ENCODE data around the gene NRF1. TPM values are rescaled to one million over a fixed set of nuclear protein-coding genes. Genes with fewer than 3 reads are reported as not detected.

Gene NRF1
- 16.8 TPM for polyA plus RNA-seq (2012; ENCODE audit: insufficient read length, low read depth)

DNA sequence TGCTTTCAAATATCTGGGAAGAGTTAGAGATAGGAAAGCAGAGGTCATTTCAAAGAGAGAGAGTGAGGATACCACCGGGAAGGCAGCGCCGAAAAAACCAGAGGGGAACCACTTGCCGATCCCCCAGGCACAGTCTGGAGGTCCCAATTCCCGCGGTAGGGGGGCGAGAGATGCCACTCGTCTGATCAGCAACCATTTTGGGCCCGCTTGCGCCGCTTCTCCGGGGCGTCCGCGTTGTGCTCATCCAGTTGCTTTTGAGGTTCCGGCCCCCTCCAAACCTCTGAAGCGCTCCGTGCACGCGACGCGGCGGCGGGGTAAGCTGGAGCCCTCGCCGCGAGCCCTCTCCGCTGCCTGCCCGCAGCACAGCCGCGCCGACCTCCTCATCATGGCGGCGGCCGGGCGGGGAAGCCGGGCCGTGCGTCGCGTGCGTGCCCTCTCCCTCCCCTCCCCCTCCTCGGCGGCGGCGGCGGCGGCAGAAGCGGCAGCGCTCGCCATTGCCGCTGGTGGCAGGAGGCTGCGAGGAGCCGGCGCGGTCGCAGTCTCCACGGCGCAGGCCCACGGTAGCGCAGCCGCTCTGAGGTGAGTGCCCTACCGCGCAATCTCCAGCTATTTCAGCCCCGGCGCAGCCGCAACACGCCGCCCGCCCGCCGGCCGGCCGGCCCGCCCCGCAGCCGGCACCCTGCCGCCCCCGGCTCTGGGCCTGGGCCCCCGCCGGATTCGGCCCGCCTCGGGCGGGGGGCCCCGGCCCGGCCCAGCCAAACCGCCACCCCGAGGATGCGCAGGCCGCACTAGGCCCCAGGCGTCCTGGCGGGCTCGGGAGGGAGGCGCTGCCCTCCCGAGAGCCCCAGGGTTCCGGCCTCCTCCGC, at the start of gene NRF1:
Gene NRF1, plus strand, starts transcription at position 475 of the 866 bp plus-strand sequence. CDS start 45,632 bp downstream, outside the sequence.
- TF ChIP-seq TAF1 (IDR thresholded peaks at IDR 0.05; ENCODE audit: borderline replicate concordance, insufficient read depth, low read length) (peak; percentile 75), SIN3A (IDR thresholded peaks at IDR 0.05; ENCODE audit: borderline replicate concordance, insufficient read depth, low read length) (0 out of 2 replicates have a peak, but pooled peaks have one; percentile 15), FOXP2 (optimal IDR thresholded peaks at IDR 0.05; ENCODE audit: borderline replicate concordance, extremely low read depth, extremely low read length, insufficient read depth) (peak; percentile 92), POLR2AphosphoS5 (IDR thresholded peaks at IDR 0.05; ENCODE audit: low read depth, low read length) (peak; percentile 90)
- TF ChIP-seq, protein P1, sequence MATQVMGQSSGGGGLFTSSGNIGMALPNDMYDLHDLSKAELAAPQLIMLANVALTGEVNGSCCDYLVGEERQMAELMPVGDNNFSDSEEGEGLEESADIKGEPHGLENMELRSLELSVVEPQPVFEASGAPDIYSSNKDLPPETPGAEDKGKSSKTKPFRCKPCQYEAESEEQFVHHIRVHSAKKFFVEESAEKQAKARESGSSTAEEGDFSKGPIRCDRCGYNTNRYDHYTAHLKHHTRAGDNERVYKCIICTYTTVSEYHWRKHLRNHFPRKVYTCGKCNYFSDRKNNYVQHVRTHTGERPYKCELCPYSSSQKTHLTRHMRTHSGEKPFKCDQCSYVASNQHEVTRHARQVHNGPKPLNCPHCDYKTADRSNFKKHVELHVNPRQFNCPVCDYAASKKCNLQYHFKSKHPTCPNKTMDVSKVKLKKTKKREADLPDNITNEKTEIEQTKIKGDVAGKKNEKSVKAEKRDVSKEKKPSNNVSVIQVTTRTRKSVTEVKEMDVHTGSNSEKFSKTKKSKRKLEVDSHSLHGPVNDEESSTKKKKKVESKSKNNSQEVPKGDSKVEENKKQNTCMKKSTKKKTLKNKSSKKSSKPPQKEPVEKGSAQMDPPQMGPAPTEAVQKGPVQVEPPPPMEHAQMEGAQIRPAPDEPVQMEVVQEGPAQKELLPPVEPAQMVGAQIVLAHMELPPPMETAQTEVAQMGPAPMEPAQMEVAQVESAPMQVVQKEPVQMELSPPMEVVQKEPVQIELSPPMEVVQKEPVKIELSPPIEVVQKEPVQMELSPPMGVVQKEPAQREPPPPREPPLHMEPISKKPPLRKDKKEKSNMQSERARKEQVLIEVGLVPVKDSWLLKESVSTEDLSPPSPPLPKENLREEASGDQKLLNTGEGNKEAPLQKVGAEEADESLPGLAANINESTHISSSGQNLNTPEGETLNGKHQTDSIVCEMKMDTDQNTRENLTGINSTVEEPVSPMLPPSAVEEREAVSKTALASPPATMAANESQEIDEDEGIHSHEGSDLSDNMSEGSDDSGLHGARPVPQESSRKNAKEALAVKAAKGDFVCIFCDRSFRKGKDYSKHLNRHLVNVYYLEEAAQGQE (IDR thresholded peaks at IDR 0.05; ENCODE audit: insufficient read depth in 1 of 2, low read depth in 2 of 2, low read length in 2 of 2) = 0 out of 4 replicates have a peak, but pooled peaks have one; percentile 8 to 27

- TF ChIP-seq POLR2AphosphoS5 (IDR thresholded peaks at IDR 0.05; ENCODE audit: low read depth, low read length) (no peak), SIN3A (IDR thresholded peaks at IDR 0.05; ENCODE audit: borderline replicate concordance, insufficient read depth, low read length) (no peak), TAF1 (IDR thresholded peaks at IDR 0.05; ENCODE audit: borderline replicate concordance, insufficient read depth, low read length) (no peak), FOXP2 (optimal IDR thresholded peaks at IDR 0.05; ENCODE audit: borderline replicate concordance, extremely low read depth, extremely low read length, insufficient read depth) (no peak)
- TF ChIP-seq, protein P1 (IDR thresholded peaks at IDR 0.05; ENCODE audit: insufficient read depth in 1 of 2, low read depth in 2 of 2, low read length in 2 of 2) = no peak
Measured at GRCh38 chr7:129567377-129567776, 44.1 kb upstream of the NRF1 start.

- TF ChIP-seq, protein P1 (IDR thresholded peaks at IDR 0.05; ENCODE audit: insufficient read depth in 1 of 2, low read depth in 2 of 2, low read length in 2 of 2) = no peak
- TF ChIP-seq TAF1 (IDR thresholded peaks at IDR 0.05; ENCODE audit: borderline replicate concordance, insufficient read depth, low read length) (no peak), SIN3A (IDR thresholded peaks at IDR 0.05; ENCODE audit: borderline replicate concordance, insufficient read depth, low read length) (no peak), POLR2AphosphoS5 (IDR thresholded peaks at IDR 0.05; ENCODE audit: low read depth, low read length) (no peak), FOXP2 (optimal IDR thresholded peaks at IDR 0.05; ENCODE audit: borderline replicate concordance, extremely low read depth, extremely low read length, insufficient read depth) (no peak)
Measured at GRCh38 chr7:129568240-129568639, 43.3 kb upstream of the NRF1 start.

DNA sequence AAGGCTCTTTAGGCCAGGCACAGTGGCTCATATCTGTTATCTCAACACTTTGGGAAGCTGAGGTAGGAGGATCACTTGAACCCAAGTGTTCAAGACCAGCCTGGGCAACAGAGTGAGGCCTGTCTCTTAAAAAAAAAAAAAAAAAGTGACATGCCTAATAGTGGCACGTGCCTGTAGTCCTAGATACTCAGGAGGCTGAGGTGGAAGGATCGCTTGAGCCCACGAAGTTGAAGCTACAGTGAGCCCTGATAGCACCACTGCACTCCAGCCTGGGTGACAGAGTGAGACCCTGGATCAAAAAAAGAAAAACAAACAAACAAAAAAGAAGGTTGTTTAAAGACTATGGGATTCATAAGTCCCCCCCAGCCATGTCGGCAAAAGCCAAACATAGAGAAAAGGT, 42.2 kb upstream of the NRF1 start:
- no peak for TF ChIP-seq POLR2AphosphoS5 (IDR thresholded peaks at IDR 0.05; ENCODE audit: low read depth, low read length)
- no peak for TF ChIP-seq SIN3A (IDR thresholded peaks at IDR 0.05; ENCODE audit: borderline replicate concordance, insufficient read depth, low read length)
- TF ChIP-seq, protein P1 (IDR thresholded peaks at IDR 0.05; ENCODE audit: insufficient read depth in 1 of 2, low read depth in 2 of 2, low read length in 2 of 2) = no peak
- TF ChIP-seq FOXP2 (optimal IDR thresholded peaks at IDR 0.05; ENCODE audit: borderline replicate concordance, extremely low read depth, extremely low read length, insufficient read depth) = no peak
- no peak for TF ChIP-seq TAF1 (IDR thresholded peaks at IDR 0.05; ENCODE audit: borderline replicate concordance, insufficient read depth, low read length)
